ENCODE results near the gene GRIK5.

The GRIK5 gene

DNA sequence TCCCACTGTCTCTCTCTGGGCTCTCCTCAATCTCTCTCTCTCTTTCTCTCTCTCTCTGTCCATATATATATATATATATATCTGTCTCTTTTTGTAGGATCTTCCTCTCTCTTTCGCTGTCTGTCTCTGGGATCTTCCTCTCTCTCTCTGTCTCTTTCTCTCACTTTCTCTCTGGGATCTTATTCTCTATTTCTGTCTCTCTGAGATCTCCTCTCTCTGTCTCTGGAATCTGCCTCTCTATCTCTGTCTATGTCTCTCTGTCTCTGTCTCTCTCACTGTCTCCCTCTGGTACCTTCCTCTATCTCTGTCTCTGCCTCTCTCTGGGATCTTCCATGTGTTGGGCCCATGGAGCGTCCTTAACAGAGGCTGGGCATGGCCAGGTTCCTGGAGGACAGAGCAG lies 79.4 kb downstream of the GRIK5 start:
- DNase-seq (ENCODE audit: low read depth), result no peak

DNA sequence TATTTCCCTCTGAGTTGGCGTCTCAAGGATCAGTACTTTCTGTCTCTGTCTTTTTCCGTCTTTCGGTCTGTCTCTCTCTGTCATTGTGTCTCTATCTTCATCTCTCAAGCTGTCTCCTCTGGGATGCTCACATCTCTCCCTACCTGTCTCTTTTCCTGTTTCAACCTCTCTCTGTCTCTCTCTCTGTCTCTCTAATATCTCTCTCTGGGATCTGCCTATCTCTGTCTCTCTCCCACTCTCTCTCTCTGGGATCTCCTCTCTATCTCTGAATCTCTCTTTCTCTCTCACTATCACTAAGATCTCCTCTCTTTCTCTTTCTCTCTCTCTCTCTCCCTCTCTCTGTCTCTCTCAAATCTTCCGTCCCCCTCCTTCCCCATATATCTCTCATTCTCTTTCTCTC lies 80.0 kb downstream of the GRIK5 start:
- DNase-seq (ENCODE audit: low read depth), result no peak

DNA sequence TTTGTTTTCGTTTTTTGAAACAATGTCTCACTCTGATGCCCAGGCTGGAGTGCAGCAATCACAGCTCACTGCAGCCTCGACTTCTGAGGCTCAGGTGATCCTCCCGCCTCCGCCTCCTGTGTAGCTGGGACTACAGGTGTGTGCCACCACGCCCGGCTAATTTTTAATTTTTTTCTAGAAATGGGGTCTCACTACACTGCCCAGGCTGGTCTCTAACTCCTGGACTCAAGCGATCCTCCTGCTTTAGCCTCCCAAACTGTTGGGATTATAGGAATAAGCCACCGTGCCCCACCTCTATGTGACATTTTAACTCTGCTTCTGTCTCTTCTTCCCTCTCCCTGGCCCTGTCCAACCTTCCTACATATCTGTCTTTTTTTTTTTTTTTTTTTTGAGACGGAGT lies 81.1 kb downstream of the GRIK5 start:
- no peak for DNase-seq (ENCODE audit: low read depth)

DNA sequence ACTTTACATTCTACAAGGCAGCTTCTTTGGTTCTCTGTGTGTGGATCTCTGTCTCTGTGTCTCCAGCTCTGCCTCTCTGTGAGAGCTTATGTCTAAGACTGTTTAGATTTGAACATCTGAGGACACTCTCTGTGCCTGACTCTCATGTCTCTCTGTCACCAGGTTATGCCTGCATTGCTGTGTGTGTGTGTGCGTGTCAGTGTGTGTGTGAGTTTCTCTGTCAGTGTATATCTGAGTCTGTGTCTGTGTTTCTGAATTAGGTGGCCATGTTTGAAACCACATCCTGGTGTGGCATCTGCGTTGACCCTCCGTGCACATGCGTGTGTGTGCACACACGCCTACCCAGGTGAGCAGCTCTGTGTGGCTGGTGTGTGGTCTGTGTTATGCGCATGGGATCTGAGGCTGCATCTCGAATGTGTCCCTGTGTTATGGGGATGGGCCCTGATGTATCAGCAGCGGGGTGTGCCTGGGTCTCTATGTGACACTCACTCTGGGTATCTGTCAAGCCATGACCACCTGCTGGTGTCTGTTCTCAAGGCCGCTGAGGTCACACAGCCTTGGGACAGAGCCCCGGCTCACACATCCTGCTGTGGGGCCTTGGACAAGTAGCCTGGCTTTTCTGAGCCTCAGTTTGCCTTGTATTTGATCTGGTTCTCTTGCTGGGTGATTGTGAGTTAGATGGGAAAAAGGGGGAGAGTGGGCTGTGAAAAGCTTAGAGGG lies 82.7 kb downstream of the GRIK5 start:
- DNase-seq (ENCODE audit: low read depth), result no peak

DNA sequence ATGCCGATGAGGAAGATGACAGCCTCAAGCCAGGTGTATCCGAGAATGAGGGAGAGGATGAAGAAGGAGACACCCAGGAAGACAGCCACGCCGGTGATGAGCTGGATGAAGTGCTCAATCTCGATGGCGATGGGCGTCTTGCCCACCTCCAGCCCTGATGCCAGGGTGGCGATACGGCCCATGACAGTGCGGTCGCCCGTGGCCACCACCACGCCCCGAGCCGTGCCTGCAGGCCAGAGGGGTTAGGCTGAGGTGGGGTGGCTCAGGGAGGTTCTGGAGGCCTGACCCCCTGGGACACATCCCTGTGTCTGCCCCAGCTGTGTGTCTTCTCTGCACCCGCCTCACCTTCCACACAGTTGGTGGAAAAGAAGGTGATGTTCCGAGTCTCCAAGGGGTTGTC lies 85.0 kb downstream of the GRIK5 start:
- no peak for DNase-seq (ENCODE audit: low read depth)

DNA sequence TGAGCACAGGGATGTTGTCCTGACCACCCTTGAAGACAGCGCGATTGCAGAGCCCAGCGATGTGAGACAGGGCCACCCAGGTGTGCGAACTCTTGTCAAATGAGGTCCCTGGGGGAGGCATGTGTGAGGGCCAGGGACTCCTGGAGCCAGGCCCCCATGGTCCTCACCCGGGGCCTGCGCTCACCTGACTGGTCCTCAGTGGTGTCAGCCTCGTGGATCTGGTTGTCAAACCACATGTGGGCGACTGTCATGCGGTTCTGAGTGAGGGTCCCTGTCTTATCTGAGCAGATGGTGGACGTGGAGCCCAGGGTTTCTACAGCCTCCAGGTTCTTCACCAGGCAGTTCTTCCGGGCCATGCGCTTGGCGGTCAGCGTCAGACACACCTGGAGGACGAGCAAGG lies 88.3 kb downstream of the GRIK5 start:
- DNase-seq (ENCODE audit: low read depth), result no peak

DNA sequence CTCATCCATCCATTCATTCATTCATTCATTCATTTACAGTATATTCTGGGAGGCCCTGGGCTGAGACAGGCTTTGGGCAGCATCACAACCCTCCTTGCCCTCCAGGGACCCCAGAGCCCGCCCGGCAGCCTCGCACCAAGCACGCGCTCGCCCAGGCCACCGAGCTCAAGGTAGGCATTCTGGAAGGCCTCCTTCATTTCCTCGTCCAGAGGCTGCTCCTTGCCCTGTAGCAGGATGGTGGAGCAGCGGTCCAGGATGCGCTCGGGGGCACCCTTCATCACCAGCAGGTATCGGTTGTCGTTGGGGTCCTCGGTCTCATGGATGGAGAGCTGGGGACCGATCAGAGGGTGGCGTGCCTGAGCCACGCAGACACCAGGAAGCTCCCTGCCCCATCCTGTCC lies 91.5 kb downstream of the GRIK5 start:
- no peak for DNase-seq (ENCODE audit: low read depth)

DNA sequence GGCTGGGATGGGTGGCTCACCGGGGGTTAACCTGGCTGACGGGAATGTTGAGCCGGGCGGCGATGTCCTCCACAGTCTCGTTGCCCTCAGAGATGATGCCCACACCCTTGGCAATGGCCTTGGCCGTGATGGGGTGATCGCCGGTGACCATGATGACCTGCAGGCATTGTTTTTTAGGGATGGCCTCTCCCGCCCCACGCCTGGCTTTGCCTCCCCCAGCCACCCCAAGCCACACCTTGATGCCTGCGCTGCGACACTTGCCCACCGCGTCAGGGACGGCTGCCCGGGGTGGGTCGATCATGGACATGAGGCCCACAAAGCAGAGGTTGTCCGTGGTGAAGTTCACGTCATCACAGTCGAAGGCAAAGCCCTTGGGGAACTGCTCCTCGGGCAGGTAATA lies 92.1 kb downstream of the GRIK5 start:
- no peak for DNase-seq (ENCODE audit: low read depth)

DNA sequence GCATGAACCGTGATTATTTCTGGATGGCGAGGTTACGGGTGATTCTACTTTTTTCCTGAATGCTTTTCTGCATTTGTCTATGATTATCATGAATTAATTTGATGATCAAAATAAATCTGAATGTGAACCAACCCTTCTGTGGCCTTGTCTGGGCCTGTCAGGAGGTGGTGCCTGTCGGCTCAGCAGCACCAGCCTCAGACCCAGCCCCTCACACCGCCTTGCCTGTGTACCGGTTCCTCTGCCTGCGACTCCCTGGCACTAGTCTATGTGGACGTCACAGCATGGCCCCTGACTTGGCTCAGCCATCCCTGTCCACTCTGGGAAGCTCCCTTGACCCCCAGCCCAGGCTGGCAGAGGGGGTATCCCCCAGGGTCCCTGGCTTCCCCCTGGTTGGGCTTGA lies 95.4 kb downstream of the GRIK5 start:
- DNase-seq (ENCODE audit: low read depth), result no peak

DNA sequence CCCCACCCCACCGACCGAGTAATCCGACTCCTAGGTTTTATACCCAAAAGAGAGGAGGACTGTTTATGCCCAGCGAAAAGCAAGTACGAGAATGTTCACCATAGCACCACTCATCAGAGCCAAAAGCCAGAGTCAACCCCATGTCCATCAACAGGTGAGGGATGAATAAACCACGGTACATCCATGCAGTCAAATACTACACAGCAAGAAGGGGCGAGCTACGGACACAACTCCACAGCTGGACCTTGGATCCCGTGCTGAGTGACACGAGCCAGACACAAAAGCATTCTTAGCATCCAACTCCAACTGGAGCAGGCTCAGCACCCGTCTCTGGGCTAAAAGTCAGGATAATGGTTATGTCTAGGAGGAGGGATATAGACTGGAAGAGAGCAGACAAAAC lies 98.6 kb downstream of the GRIK5 start:
- DNase-seq (ENCODE audit: low read depth), result no peak

DNA sequence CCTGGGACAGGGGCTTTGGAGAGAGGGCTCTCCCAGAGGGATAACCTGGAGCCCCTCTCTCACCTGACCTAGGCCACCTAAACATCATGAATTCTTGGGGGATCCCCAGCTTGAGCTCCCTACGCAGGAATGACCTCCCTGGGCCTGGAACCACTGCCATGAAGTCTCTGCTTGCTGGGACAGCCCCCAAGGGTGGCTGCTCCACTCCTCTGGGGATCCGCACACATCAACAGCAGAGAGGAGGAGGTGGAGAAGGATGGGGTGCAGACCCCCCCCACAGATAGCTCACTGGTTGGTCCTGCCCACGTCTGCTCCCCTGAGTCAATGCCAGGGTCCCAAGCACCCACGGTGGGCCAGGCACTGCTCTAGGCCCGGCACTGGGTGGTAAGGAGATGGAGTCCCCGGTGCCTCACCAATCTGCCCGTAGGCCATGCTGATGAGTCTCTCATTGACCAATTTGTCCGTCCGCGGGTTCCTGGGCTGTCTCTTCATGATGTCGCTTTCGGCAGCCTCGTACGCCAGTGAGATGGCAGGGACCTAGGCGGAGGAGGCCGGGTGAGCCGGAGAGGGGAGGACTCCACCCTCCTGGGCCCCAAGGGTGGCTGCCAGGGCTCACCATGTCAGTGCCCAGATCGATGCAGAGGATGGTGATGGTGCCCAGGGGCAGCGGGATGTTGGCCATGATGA lies 100.1 kb downstream of the GRIK5 start:
- DNase-seq (ENCODE audit: low read depth), result no peak

DNA sequence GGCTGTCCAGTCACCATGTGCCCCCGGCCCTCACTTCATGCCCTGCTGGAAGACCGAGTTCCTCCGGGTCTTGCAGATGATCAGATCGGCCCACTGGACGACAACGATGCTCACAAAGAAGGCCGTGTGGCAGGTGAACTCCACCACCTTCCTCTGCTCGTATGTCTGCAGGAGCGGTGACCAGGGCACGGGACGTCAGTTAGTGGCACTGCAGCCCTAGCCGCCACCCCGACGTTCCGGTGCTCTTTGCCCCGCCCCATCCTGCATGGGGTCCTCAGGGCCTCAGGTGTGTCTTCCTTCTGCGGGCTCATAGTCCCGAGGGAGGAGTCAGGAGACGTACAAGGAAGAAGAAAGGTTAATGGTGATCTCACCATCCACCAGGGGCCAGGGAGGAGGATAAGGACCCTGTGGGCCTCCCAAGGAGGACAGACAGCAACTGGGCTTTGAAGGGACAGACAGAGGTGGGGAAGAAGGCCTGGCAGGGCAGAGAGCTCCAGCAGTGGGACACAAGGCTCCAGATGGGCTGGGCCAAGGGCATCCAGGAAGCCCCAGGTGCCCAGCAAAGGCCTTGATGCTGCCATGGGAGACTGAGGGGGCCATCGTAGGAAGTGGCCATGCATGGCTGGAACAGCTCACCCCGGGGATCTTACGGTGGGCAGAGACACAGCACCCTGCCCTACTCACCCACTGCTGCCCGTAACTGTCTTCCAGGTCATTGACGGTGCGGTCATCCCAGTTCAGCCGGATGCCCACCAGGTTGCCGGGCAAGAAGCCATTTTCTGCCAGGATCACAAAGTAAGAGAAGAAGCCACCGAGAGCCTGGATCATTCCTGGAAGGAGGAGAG lies 101.0 kb downstream of the GRIK5 start:
- no peak for DNase-seq (ENCODE audit: low read depth)

DNA sequence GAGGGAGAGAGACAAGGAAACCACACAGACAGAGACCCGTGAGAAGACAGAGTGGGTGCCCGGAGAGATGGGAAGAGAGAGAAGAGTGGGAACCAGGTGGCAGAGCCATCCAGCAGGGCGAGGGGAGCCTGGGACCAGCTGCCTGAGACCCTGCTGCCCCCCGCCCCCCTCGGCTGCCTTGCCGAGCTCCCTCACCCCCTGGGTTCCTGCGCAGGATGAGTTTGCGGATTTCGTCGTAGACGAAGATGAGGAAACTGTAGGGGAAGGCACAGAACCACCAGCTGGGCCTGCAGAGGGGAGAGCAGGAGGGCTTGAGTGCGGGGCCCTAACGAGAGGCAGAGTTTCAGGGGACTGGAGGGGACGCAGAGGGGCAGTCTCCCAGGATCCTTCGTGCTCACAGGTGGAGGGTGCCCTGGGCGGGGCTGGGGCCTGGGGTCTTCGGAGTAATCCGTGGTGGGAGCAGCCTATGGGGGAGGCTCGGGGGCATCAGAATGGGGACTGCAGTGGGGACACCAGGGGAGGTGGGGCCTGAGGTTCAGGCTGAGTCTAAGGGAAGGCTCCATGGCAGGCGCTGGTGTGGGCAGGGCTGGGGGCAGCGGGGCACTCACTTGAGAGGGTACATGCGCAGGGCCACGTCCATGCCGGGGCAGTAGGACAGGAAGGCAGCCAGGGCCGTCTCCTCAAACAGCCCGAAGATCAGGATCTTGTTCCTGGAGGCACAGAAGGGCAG lies 102.8 kb downstream of the GRIK5 start:
- DNase-seq (ENCODE audit: low read depth), result no peak

DNA sequence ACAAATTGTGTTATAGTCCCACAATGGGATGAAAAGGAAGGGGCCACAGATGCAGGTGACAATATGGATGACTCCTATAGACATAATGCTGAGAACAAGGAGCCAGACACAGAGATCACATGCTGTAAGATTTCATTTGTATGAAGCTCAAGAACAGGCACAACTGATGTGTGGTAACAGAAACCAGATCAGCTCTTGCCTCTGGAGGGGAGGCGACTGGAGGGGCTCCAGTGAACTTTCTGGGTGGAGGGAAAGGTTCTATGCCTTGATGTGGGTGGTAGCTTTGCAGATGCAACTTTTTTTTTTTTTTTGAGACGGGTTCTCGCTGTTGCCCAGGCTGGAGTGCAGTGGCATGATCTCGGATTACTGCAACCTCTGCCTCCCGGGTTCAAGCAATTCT lies 104.9 kb downstream of the GRIK5 start:
- DNase-seq (ENCODE audit: low read depth), result no peak

DNA sequence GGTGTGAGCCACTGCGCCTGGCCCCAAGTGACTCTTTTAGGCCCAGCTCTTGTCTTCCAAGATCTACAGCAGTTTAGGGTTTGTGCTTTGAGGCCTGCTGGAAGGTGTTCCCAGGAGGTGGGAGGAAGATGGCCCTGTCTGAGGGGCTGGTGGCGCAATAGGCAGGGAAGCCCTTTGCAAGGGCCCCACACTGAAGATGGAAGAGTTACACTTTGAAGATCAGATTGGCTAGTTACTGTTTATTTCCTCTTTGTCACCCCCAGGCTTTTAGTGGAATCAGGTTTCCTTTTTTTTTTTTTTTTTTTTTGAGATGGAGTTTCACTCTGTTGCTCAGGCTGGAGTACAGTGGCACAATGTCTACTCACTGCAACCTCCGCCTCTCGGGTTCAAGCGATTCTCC lies 109.0 kb downstream of the GRIK5 start:
- DNase-seq (ENCODE audit: low read depth), result no peak

DNA sequence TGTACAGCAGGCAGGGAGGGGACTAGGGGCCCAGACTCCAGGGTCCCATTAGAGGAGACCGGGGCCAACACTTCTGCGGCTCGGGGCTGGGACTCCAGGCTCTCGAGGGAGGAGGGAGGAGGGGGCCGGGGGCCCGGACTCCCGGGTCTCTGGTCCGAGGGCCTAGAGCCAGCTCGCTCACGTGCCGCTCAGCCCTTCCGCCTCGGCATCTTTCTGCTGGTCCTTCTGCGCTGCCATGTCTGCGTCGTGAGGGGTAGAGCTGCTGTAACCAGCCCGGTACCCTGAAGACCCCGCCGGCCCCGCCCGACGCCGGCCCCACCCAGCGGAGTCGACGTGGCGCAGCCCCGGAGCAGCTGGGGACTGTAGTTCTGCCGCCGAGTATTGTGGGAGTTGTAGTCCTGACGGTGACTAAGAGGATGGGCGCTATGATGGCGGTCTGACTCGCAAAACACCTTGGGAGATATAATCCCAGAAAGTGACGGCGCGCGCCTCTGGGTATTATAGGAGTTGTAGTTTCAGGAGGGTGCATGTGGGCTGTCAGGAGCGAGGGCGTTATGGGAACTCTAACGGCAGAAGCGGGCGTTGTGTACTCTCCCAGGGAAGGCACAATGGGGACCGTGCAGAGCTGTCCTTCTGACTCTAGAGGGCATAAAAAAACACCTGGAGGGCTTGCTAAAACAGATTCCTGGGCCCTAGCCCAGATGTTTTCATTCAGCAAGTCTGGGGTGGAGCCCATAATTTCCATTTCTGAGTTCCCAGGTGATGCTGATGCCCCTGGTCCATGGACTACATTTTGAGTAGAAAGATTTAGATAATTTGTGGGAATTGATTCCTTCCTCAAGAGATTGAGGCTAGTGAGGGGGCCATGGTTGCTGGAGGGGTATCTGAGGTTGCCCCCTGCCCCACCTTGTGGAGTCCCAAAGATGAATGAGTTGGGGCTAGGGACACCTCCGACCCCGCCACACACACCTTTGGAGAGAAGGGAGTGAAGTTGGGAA lies 110.7 kb downstream of the GRIK5 start, which contains the start of gene RABAC1:
RABAC1 (minus strand) TSS at position 266 of the 998 bp plus-strand sequence; CDS start at position 237, 29 bp downstream.
- peak; percentile 51 for DNase-seq (ENCODE audit: low read depth)

DNA sequence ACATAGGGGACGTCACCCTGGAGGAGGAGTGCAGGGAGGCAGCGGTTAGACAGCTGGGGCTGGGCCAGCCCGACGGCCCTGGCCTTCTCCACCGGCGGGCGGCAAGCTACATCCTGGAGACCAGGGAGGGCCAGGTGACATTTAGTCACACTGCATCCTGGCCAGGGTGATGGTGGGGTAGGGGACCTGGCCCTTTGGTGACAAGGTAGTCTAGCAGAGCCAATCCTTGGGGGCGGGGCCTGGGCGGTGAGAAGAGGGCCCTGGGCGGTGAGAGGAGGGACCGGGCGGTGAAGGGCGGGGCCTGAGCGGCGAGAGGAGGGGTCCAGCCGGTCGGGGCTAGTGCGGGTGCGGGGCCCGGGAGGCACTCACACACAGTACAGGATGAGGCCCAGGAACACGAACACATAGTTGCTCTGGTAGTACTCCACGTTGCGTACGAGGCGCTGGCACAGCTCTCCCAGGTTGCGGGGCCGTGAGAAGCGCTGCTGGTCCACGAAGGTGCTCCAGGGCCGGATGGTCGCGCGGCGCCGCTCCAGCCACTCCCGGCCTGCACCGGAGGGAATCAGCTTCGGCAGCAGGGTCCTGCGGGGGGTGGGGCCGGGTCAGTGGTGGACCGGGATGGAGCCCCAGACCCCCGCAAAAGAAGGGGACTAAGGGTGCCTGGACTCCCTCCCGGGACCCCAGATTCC lies 111.5 kb downstream of the GRIK5 start:
- no peak for DNase-seq (ENCODE audit: low read depth)

DNA sequence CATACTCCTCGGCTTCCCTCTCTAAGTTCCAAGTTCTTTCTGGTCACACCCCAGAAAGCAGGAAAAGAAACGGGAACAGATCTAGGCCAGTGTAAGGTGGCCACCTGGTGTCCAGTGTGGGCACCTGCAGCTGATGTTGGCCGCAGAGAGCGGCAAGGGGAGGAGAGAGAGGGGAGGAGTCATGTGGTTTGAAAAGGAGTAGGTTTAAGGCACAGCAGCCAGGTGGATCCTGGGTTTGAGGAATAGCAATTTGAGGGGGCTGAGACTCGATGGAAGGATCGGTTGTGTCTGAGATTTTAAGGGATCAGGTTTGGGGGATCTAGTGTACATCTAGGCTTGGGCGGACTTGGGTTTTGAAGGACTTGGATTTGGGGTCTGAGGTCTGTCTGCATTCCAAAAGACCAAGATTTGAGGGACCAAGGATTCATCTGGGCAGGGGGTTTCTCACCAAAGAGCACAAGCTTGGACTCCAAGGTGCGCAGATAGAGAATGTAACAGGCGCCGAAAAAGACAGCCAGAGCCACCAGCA lies 112.1 kb downstream of the GRIK5 start:
- DNase-seq (ENCODE audit: low read depth), result peak; percentile 41

DNA sequence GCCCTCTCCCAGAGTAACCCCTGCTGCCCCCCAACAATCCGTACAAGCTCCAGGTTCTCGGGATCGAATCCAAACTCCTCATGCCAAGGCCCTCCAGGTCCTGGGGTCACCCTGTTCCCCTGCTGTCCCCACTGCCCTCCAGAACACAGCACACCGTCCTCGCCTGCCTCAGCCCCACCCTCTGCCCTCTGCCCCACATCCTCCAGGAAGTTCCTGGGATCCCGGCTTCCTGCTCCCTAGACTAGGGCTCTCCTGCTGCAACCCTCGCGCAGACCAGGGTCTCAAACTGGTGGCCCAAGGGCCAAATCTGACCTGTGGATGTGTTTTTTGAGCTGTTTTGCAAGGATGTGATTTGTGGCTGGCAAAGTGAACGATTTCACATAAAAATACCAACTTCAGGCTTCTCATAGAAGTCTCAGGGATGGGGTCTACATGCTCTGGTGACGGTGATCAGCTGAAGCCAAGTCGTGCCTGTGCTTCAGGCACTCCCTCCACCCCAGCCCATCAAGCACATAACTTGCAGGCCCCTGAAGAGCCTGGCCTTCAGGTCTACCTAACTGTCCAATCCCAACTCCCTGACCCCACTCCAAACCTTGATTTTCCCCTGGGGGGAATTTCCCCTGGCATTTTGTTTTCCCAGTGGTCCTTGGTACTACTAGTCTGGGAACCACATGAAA lies 112.7 kb downstream of the GRIK5 start:
- no peak for DNase-seq (ENCODE audit: low read depth)

DNA sequence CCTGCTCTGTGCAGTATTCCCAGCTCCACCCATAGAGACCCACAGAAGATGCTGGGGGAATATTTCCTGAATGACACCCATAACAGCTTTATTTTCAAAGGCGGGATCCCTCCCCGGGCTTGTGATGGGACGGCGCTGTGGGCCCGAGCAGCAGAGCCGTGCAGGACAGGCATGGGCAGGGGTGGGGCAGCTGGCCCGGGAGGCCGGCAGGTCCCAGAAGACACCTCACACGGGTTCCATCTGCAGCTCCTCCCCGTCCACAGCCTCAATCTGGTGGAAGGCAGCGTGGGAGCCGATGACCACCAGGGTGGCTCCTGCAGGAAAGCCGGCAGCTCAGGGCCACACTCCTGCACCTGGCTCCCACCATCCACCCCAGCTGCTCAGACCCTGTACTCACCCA lies 113.4 kb downstream of the GRIK5 start:
- no peak for DNase-seq (ENCODE audit: low read depth)
